H1 (cell line): Measurements from ENCODE around the gene KRTAP12-2. TPM values are rescaled to one million over a fixed set of nuclear protein-coding genes. Genes with fewer than 3 reads are reported as not detected.

ENCODE experiments used
- CTCF ChIA-PET: fragments of 300-600 bp; sonication (Branson Sonifier 250); formaldehyde crosslinking; loops from one replicate; lab custom pipeline; 2021; ENCODE audit not compliant: partially characterized antibody; lab: Charles Lee
- POLR2A ChIA-PET: fragments of 300-600 bp; sonication (Branson Sonifier 250); formaldehyde crosslinking; loops from one replicate; lab custom pipeline; 2021; ENCODE audit warnings: inconsistent platforms; ENCODE audit not compliant: partially characterized antibody; lab: Charles Lee
- DNase-seq, 2 experiments: peaks; one replicate each; pipeline versions ENCODE4 v3.0.0 to v3.0.0-alpha.2; 2010 to 2022; ENCODE audit warnings: low spot score in 2 of 2, low read depth in 1 of 2, mixed read lengths in 1 of 2
- FAIRE-seq: peaks from 2 replicates; lab custom pipeline; 2011; peaks lifted over from hg19 to GRCh38; lab: Jason Lieb, UNC
- H2AFZ ChIP-seq: 2 replicates; pipeline ENCODE4 v1.8.1; 2012; ENCODE audit warnings: low read length, inconsistent platforms
- H2AK5ac ChIP-seq: 2 replicates; pipeline ENCODE4 v1.6.1; 2013; ENCODE audit warnings: low read depth, low read length
- H2BK120ac ChIP-seq: replicated peaks from 2 replicates; pipeline ENCODE3; 2013; ENCODE audit warnings: low read depth, low read length, inconsistent platforms
- H2BK12ac ChIP-seq: 2 replicates; pipeline ENCODE4 v1.6.1; 2013; ENCODE audit warnings: low read depth, low read length
- H2BK15ac ChIP-seq: 2 replicates; pipeline ENCODE4 v1.6.1; 2013; ENCODE audit warnings: low read length
- H2BK20ac ChIP-seq: 2 replicates; pipeline ENCODE4 v1.6.1; 2013; ENCODE audit warnings: low read length
- H2BK5ac ChIP-seq: 2 replicates; pipeline ENCODE4 v1.6.1; 2013; ENCODE audit warnings: low read depth, low read length
- H3K14ac ChIP-seq: 2 replicates; pipeline ENCODE4 v1.6.1; 2013; ENCODE audit warnings: inconsistent platforms; ENCODE audit not compliant: insufficient read length
- H3K18ac ChIP-seq: 2 replicates; pipeline ENCODE4 v1.6.1; 2013; ENCODE audit warnings: low read length; ENCODE audit errors: extremely low read depth
- H3K23ac ChIP-seq: 2 replicates; pipeline ENCODE4 v1.6.1; 2013; ENCODE audit warnings: inconsistent platforms; ENCODE audit not compliant: insufficient read length
- H3K23me2 ChIP-seq: 2 replicates; pipeline ENCODE4 v1.6.1; 2013; ENCODE audit warnings: low read depth, low read length
- H3K27ac ChIP-seq: 2 replicates; pipeline ENCODE4 v1.6.1; 2011; ENCODE audit warnings: low read depth, low read length, inconsistent platforms
- H3K27me3 ChIP-seq, 4 experiments: replicated peaks in 1 of 4; 1 replicate in 1 of 4; 2 replicates in 3 of 4; pipeline versions ENCODE4 v1.6.1 to v1.8.1; 2011 to 2013; ENCODE audit warnings: low read length in 3 of 4, mild to moderate bottlenecking in 3 of 4, inconsistent platforms in 2 of 4, mixed read lengths in 2 of 4, moderate library complexity in 1 of 4; ENCODE audit not compliant: control insufficient read depth in 3 of 4, insufficient read depth in 3 of 4; ENCODE audit errors: extremely low read depth in 1 of 4
- H3K36me3 ChIP-seq, 4 experiments: 2 replicates each; pipeline versions ENCODE4 v1.6.1 to v1.8.1; 2011 to 2013; ENCODE audit warnings: mild to moderate bottlenecking in 4 of 4, low read length in 3 of 4, moderate library complexity in 2 of 4, control low read depth in 1 of 4, inconsistent platforms in 1 of 4; ENCODE audit not compliant: insufficient read depth in 4 of 4, control insufficient read depth in 2 of 4
- H3K4ac ChIP-seq: replicated peaks from 2 replicates; pipeline ENCODE3; 2013; ENCODE audit warnings: low read length, low read depth, mixed read lengths, inconsistent platforms; ENCODE audit not compliant: insufficient read length
- H3K4me1 ChIP-seq, 4 experiments: replicated peaks in 1 of 4; 1 replicate in 1 of 4; 2 replicates in 3 of 4; pipeline versions ENCODE4 v1.6.1 to v1.8.1; 2011 to 2013; ENCODE audit warnings: low read length in 3 of 4, inconsistent platforms in 2 of 4, mixed read lengths in 1 of 4; ENCODE audit not compliant: insufficient read depth in 4 of 4, control insufficient read depth in 3 of 4
- H3K4me2 ChIP-seq, 2 experiments: 2 replicates each; pipeline versions ENCODE4 v1.6.1 to v1.8.1; 2011 to 2013; ENCODE audit warnings: low read depth in 2 of 2, low read length in 2 of 2, control low read depth in 1 of 2, inconsistent platforms in 1 of 2, mild to moderate bottlenecking in 1 of 2; ENCODE audit not compliant: insufficient read depth in 1 of 2
- H3K4me3 ChIP-seq, 4 experiments: fragments of 200-600, 300-600 bp in 1 of 4; sonication (generic), shearing (Covaris generic), sonication (Bioruptor Twin) in 1 of 4; 2 replicates each; pipeline versions ENCODE4 v1.5.1 to v1.8.1; 2011 to 2016; ENCODE audit warnings: low read length in 4 of 4, low read depth in 3 of 4, control low read depth in 2 of 4, inconsistent platforms in 2 of 4, mild to moderate bottlenecking in 2 of 4, mixed read lengths in 1 of 4, moderate library complexity in 1 of 4; ENCODE audit not compliant: insufficient read depth in 2 of 4; ENCODE audit errors: extremely low read depth in 1 of 4
- H3K56ac ChIP-seq: replicated peaks from 2 replicates; pipeline ENCODE3; 2013; ENCODE audit warnings: low read depth, mild to moderate bottlenecking, mixed read lengths, low read length, inconsistent platforms; ENCODE audit not compliant: insufficient read length
- H3K79me1 ChIP-seq: 2 replicates; pipeline ENCODE4 v1.6.1; 2013; ENCODE audit warnings: low read depth, low read length, control low read depth
- H3K79me2 ChIP-seq, 2 experiments: 2 replicates each; pipeline versions ENCODE4 v1.6.1 to v1.8.1; 2012 to 2013; ENCODE audit warnings: low read length in 2 of 2, mild to moderate bottlenecking in 2 of 2, inconsistent platforms in 1 of 2; ENCODE audit not compliant: insufficient read depth in 2 of 2, control insufficient read depth in 1 of 2
- H3K9ac ChIP-seq, 4 experiments: replicated peaks in 1 of 4; 1 replicate in 1 of 4; 2 replicates in 3 of 4; pipeline versions ENCODE4 v1.6.1 to v1.8.1; 2011 to 2013; ENCODE audit warnings: low read depth in 3 of 4, low read length in 3 of 4, control low read depth in 2 of 4, mild to moderate bottlenecking in 2 of 4, moderate library complexity in 2 of 4, inconsistent platforms in 1 of 4; ENCODE audit errors: extremely low read depth in 1 of 4
- H3K9me3 ChIP-seq, 2 experiments: 2 replicates each; pipeline versions ENCODE4 v1.6.1 to v1.8.1; 2012 to 2013; ENCODE audit warnings: mild to moderate bottlenecking in 2 of 2, moderate library complexity in 2 of 2, control low read depth in 1 of 2, inconsistent platforms in 1 of 2, low read depth in 1 of 2, low read length in 1 of 2, mixed read lengths in 1 of 2; ENCODE audit not compliant: insufficient read depth in 2 of 2
- H4K20me1 ChIP-seq, 2 experiments: replicated peaks in 1 of 2; 2 replicates each; pipeline versions ENCODE3 to v1.8.1; 2011 to 2013; ENCODE audit warnings: inconsistent platforms in 2 of 2, low read length in 2 of 2, mild to moderate bottlenecking in 1 of 2; ENCODE audit not compliant: insufficient read depth in 2 of 2, control insufficient read depth in 1 of 2
- H4K5ac ChIP-seq: 2 replicates; pipeline ENCODE4 v1.6.1; 2013; ENCODE audit warnings: low read length, low read depth, mixed read lengths, inconsistent platforms; ENCODE audit not compliant: insufficient read length
- H4K8ac ChIP-seq: 2 replicates; pipeline ENCODE4 v1.8.0; 2013; ENCODE audit warnings: mild to moderate bottlenecking, moderate library complexity, low read length, inconsistent platforms; ENCODE audit not compliant: insufficient read depth; ENCODE audit errors: extremely low read depth
- H4K91ac ChIP-seq: replicated peaks from 2 replicates; pipeline ENCODE3; 2013; ENCODE audit warnings: low read length, mixed read lengths, inconsistent platforms; ENCODE audit not compliant: insufficient read length
- CHD2 ChIP-seq: IDR thresholded peaks from 2 replicates; pipeline ENCODE4 v1.6.1; 2012; ENCODE audit warnings: low read length, improper control_type of control experiment
- NRF1 ChIP-seq: IDR thresholded peaks from 2 replicates; pipeline ENCODE4 v1.6.1; 2011; ENCODE audit warnings: mild to moderate bottlenecking, low read depth, low read length, improper control_type of control experiment
- POLR2AphosphoS5 ChIP-seq: IDR thresholded peaks from 2 replicates; pipeline ENCODE4 v1.6.1; 2011; ENCODE audit warnings: low read depth, low read length
- RFX5 ChIP-seq: IDR thresholded peaks from 2 replicates; pipeline ENCODE4 v1.6.1; 2011; ENCODE audit warnings: low read depth, low read length, improper control_type of control experiment, borderline replicate concordance
- SIX5 ChIP-seq: IDR thresholded peaks from 2 replicates; pipeline ENCODE4 v1.6.1; 2011; ENCODE audit warnings: mild to moderate bottlenecking, low read depth, low read length
- WGBS, 2 experiments: shearing (Covaris generic) in 1 of 2; methylation state at CpG; one replicate each; pipeline versions ENCODE4 v1.1.6 to v1.1.7; 2013 to 2015; ENCODE audit warnings: low lambda C conversion rate in 2 of 2, mixed read lengths in 2 of 2, inconsistent platforms in 1 of 2, low coverage in 1 of 2, missing lambda C conversion rate in 1 of 2; ENCODE audit not compliant: insufficient replicate concordance in 2 of 2, insufficient coverage in 1 of 2, insufficient read length in 1 of 2; ENCODE audit errors: extremely low coverage in 1 of 2, missing lambda C conversion rate in 1 of 2; 5-methylcytosine and 5-hydroxymethylcytosine counted together
- long read RNA-seq, 2 experiments: library from RNA in 1 of 2; library from capped mRNA in 1 of 2; stranded (forward); transcript quantifications; one replicate each; pipeline ENCODE4 v2.0.0, GENCODE V29; 2021; ENCODE audit warnings: inconsistent platforms in 1 of 2
- polyA minus RNA-seq, 3 experiments: library from RNA; depleted of rRNA, polyadenylated mRNA; stranded (reverse); fragments of >200 nt; gene quantifications; 1 replicate in 2 of 3; 2 replicates in 1 of 3; pipeline ENCODE4 v1.2.3, GENCODE V29; 2011
- polyA plus RNA-seq, 7 experiments: library from polyadenylated mRNA; depleted of rRNA in 3 of 7; stranded (reverse) in 5 of 7; unstranded in 2 of 7; fragments of >200 nt in 5 of 7; fragments of 200-250 nt in 2 of 7; gene quantifications; 1 replicate in 5 of 7; 2 replicates in 1 of 7; 4 replicates in 1 of 7; pipeline versions ENCODE4 v1.2.1 to v1.2.3, GENCODE V29; 2011 to 2013; ENCODE audit warnings: missing spikeins in 2 of 7, mixed read lengths in 2 of 7
- total RNA-seq: library from RNA; stranded (reverse); fragmentation: NEBNext Ultra II Directional; extraction: Animal tissue kit (Norgen Biotek cat#: 25700); gene quantifications from 2 replicates; pipeline ENCODE4 v1.2.1, GENCODE V29; 2021

Gene KRTAP12-2, protein sequence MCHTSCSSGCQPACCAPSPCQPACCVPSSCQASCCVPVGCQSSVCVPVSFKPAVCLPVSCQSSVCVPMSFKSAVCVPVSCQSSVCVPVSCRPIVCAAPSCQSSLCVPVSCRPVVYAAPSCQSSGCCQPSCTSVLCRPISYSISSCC
- total RNA-seq = not detected in 2 replicates
- 0.46 and 0.50 TPM in 2 replicates for polyA plus RNA-seq (2011; rRNA removed)
- 0.13 TPM for polyA plus RNA-seq (2011; cell fraction: cytosol; rRNA removed)
- polyA plus RNA-seq (2011; cell fraction: nucleus; rRNA removed) = 1.3 TPM
- polyA plus RNA-seq (2012, experiment 1 of 2) = not detected in 4 replicates
- not detected for polyA plus RNA-seq (2012, experiment 2 of 2)
- polyA plus RNA-seq (2013, experiment 1 of 2) = not detected
- not detected for polyA plus RNA-seq (2013, experiment 2 of 2)
- 2.9 and 4.0 TPM in 2 replicates for polyA minus RNA-seq (2011; rRNA and poly(A)+ RNA removed)
- polyA minus RNA-seq (2011; cell fraction: cytosol; rRNA and poly(A)+ RNA removed) = 1.7 TPM
- polyA minus RNA-seq (2011; cell fraction: nucleus; rRNA and poly(A)+ RNA removed) = 14.5 TPM
- long read RNA-seq, experiment 1 = 0 reads
- long read RNA-seq, experiment 2 = 0 reads

DNA sequence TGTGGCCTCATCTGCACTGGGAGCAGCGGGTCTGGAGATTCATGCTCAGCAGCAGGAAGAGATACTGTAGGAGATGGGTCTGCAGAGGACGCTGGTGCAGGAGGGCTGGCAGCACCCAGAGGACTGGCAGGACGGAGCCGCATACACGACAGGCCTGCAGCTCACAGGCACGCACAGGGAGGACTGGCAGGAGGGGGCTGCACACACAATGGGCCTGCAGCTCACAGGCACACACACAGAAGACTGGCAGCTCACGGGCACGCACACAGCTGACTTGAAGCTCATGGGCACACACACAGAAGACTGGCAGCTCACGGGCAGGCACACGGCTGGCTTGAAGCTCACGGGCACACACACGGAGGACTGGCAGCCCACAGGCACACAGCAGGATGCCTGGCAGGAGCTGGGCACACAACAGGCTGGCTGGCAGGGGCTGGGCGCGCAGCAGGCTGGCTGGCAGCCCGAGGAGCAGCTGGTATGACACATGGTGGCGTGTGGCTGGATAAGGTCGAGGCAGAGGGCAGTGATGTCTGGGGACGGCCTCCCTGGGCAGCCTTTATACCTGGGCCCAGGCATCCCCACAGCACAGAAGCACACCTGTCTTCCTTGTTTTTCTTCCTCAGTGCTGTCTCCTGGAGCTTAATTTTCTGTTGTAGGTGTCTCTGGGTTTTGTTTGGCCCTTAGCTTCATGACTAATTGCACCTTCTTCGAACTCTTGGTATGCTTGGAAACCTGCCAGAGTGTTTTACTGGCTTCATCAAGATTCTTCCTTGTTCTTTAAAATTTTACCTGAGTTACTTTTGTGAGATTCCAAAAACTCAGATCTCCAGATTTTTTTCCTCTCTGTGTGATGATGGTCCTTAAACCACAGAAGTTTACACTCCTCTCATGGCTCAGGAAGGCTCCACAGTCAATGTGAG, at the start of gene KRTAP12-2:
Gene KRTAP12-2, minus strand, starts transcription at position 527 of the 920 bp plus-strand sequence. Its CDS starts 41 bp downstream, at position 486.
- H3K56ac ChIP-seq = no peak within 1 kb of the TSS
- H2BK120ac ChIP-seq = no peak within 1 kb of the TSS
- no peak within 1 kb of the TSS for H3K23ac ChIP-seq
- H4K91ac ChIP-seq = no peak within 1 kb of the TSS
- 72% methylated on average over 16 of the region's 19 CpGs; no CpG with 5 or more reads in 1 of the 2 experiments for WGBS, 2 experiments
- POLR2A ChIA-PET = no interaction called here
- H2AK5ac ChIP-seq = no peak within 1 kb of the TSS
- no peaks in the 10 kb centered on the region for H3K79me1 ChIP-seq
- no peaks in the 10 kb centered on the region for H4K20me1 ChIP-seq
- 0 out of 2 replicates have a peak within 1 kb of the TSS, but pooled peaks have one; percentile 32 for H2BK20ac ChIP-seq
- FAIRE-seq = no peak
- no peak within 1 kb of the TSS; the same call in 1 of the 2 replicates for H3K18ac ChIP-seq
- no peak within 1 kb of the TSS for H4K5ac ChIP-seq
- DNase-seq = no peak
- H3K9ac ChIP-seq = no peak within 1 kb of the TSS
- H3K27ac ChIP-seq = no peak within 1 kb of the TSS
- H2AFZ ChIP-seq = no peak within 1 kb of the TSS
- 0 out of 2 replicates have a peak within 1 kb of the TSS, but pooled peaks have one; percentile 72 for H2BK15ac ChIP-seq
- no peak within 1 kb of the TSS for H2BK5ac ChIP-seq
- H3K4ac ChIP-seq = no peak within 1 kb of the TSS
- H4K8ac ChIP-seq = no peak within 1 kb of the TSS
- H3K27me3 ChIP-seq = no peaks in the 10 kb centered on the region
- H3K4me3 ChIP-seq = no peak within 1 kb of the TSS
- H3K14ac ChIP-seq = no peak within 1 kb of the TSS
- no peaks in the 10 kb centered on the region for H3K23me2 ChIP-seq
- H3K4me2 ChIP-seq = no peak within 1 kb of the TSS
- CTCF ChIA-PET = interaction anchor here (0.7 to 1.2 kb wide), 3 partner anchors 48 to 52 kb away, joined by 3 read pairs; no protein-coding TSS in a partner anchor
- H3K79me2 ChIP-seq = no peaks in the 10 kb centered on the region; a peak in 1 of 4 replicates
- peaks cover 19 to 24% of the 10 kb centered on the region in 2 experiments for H3K9me3 ChIP-seq
- H2BK12ac ChIP-seq = no peak within 1 kb of the TSS
- no peaks in the 10 kb centered on the region for H3K36me3 ChIP-seq
- no peaks in the 10 kb centered on the region; a peak in 2 of 7 replicates for H3K4me1 ChIP-seq
- TF ChIP-seq NRF1 = no peak
- no peak for TF ChIP-seq RFX5
- no peak for TF ChIP-seq CHD2
- TF ChIP-seq SIX5 = no peak
- no peak for TF ChIP-seq POLR2AphosphoS5
